ENCODE data around the gene DNAJC7.
A peak's percentile ranks its signal among the peaks of the same experiment; 100 is the strongest.
"Not testable (repeated sequence)": the region's sequence is repeated elsewhere in the genome, so short reads cannot be mapped to it uniquely, and the experiment has no call there.

Gene DNAJC7

GRCh38 chr17:42010898-42011516, 6.2 kb downstream of the DNAJC7 start:
- TF ChIP-seq POLR2A (IDR thresholded peaks at IDR 0.05; ENCODE audit: low read length) (no peak), GATA1 (IDR thresholded peaks at IDR 0.05; ENCODE audit: low read depth, low read length) (no peak)
- DNase-seq, result peak; percentile 63 to 70

GRCh38 chr17:42010266-42010680, 7.0 kb downstream of the DNAJC7 start:
- DNase-seq, result not testable (repeated sequence)

- peak; percentile 20 to 23 for DNase-seq
- TF ChIP-seq GATA1 (IDR thresholded peaks at IDR 0.05; ENCODE audit: low read depth, low read length) (no peak), POLR2A (IDR thresholded peaks at IDR 0.05; ENCODE audit: low read length) (no peak)
These were observed 8.1 kb downstream of the DNAJC7 start for GRCh38 chr17:42009170-42009569.

- TF ChIP-seq POLR2A (IDR thresholded peaks at IDR 0.05; ENCODE audit: low read length) (no peak), GATA1 (IDR thresholded peaks at IDR 0.05; ENCODE audit: low read depth, low read length) (no peak)
- no peak for DNase-seq
These were observed 12.1 kb downstream of the DNAJC7 start for GRCh38 chr17:42005166-42005565.

- TF ChIP-seq GATA1 (IDR thresholded peaks at IDR 0.05; ENCODE audit: low read depth, low read length) (no peak), POLR2A (IDR thresholded peaks at IDR 0.05; ENCODE audit: low read length) (no peak)
These were observed 14.4 kb downstream of the DNAJC7 start for GRCh38 chr17:42002792-42003301.

GRCh38 chr17:42002175-42002791, 15.0 kb downstream of the DNAJC7 start:
- no peak for DNase-seq
- no peak for TF ChIP-seq GATA1 (IDR thresholded peaks at IDR 0.05; ENCODE audit: low read depth, low read length)
- no peak for TF ChIP-seq POLR2A (IDR thresholded peaks at IDR 0.05; ENCODE audit: low read length)

More at GRCh38 chr17:42002792-42003301, 14.4 kb downstream of the DNAJC7 start:
- DNase-seq, result no peak

GRCh38 chr17:42001729-42002128, 15.5 kb downstream of the DNAJC7 start:
- no peak for DNase-seq
- TF ChIP-seq POLR2A (IDR thresholded peaks at IDR 0.05; ENCODE audit: low read length), result no peak
- no peak for TF ChIP-seq GATA1 (IDR thresholded peaks at IDR 0.05; ENCODE audit: low read depth, low read length)

- DNase-seq, result no peak
- TF ChIP-seq GATA1 (IDR thresholded peaks at IDR 0.05; ENCODE audit: low read depth, low read length) (no peak), POLR2A (IDR thresholded peaks at IDR 0.05; ENCODE audit: low read length) (no peak)
These were observed 16.7 kb downstream of the DNAJC7 start for GRCh38 chr17:42000413-42001133.

- TF ChIP-seq GATA1 (IDR thresholded peaks at IDR 0.05; ENCODE audit: low read depth, low read length) (no peak), POLR2A (IDR thresholded peaks at IDR 0.05; ENCODE audit: low read length) (no peak)
- no peak for DNase-seq
These were observed 18.7 kb downstream of the DNAJC7 start for GRCh38 chr17:41998497-41998896.

GRCh38 chr17:41996855-41997164, 20.4 kb downstream of the DNAJC7 start:
- TF ChIP-seq GATA1 (IDR thresholded peaks at IDR 0.05; ENCODE audit: low read depth, low read length) (no peak), POLR2A (IDR thresholded peaks at IDR 0.05; ENCODE audit: low read length) (no peak)
- DNase-seq, result no peak

GRCh38 chr17:41992576-41992975, 24.7 kb downstream of the DNAJC7 start:
- TF ChIP-seq POLR2A (IDR thresholded peaks at IDR 0.05; ENCODE audit: low read length), result no peak
- no peak for TF ChIP-seq GATA1 (IDR thresholded peaks at IDR 0.05; ENCODE audit: low read depth, low read length)
- DNase-seq, result no peak

- no peak for TF ChIP-seq GATA1 (IDR thresholded peaks at IDR 0.05; ENCODE audit: low read depth, low read length)
- no peak for TF ChIP-seq POLR2A (IDR thresholded peaks at IDR 0.05; ENCODE audit: low read length)
- DNase-seq, result no peak
These were observed 27.4 kb downstream of the DNAJC7 start for GRCh38 chr17:41989702-41990419.

GRCh38 chr17:41988418-41988817, 28.8 kb downstream of the DNAJC7 start:
- DNase-seq, result no peak
- TF ChIP-seq GATA1 (IDR thresholded peaks at IDR 0.05; ENCODE audit: low read depth, low read length), result no peak
- no peak for TF ChIP-seq POLR2A (IDR thresholded peaks at IDR 0.05; ENCODE audit: low read length)

- no peak for TF ChIP-seq GATA1 (IDR thresholded peaks at IDR 0.05; ENCODE audit: low read depth, low read length)
- TF ChIP-seq POLR2A (IDR thresholded peaks at IDR 0.05; ENCODE audit: low read length), result no peak
- DNase-seq, result no peak
These were observed 29.6 kb downstream of the DNAJC7 start for GRCh38 chr17:41987642-41988041.

All from erythroblast (primary cell).